Right lobe of liver (tissue), 4 donors: ENCODE data around the gene DCAF5.

Source experiments
- CTCF ChIP-seq, 4 donors: fragments of 200-600 bp in 3 of 4; fragments of 450-650 bp in 1 of 4; IDR thresholded peaks; one replicate each; pipeline versions ENCODE4 v1.5.1 to v1.8.0; 2016 to 2022; ENCODE audit warnings: antibody characterized with exemption in 4 of 4, mild to moderate bottlenecking in 2 of 4
- POLR2A ChIP-seq: fragments of 450-650 bp; IDR thresholded peaks from one replicate; pipeline ENCODE4 v1.6.1; 2017; ENCODE audit warnings: antibody characterized with exemption, mild to moderate bottlenecking
- donor health status: DM: no; HTN: no; CAD: no.
- donor health status: DM: no; HTN: no; CAD: no.
- donor health status: DM: no; HTN: yes; CAD: no.

GRCh38 chr14:69131176-69131575 lies 21.7 kb downstream of the DCAF5 start:
- TF ChIP-seq CTCF (IDR thresholded peaks at IDR 0.05) = no peak
- TF ChIP-seq POLR2A = no peak
